HCT116 (cell line): ENCODE measurements around the gene CTXN3. TPM values are rescaled to one million over a fixed set of nuclear protein-coding genes. Genes with fewer than 3 reads are reported as not detected.

ENCODE experiments used
- ATAC-seq: fragments of 200-7000 bp; cut with Tn5 transposase; 2 replicates; pipeline ENCODE4 v1.9.1; 2020; ENCODE audit warnings: mild to moderate bottlenecking, moderate library complexity
- BruUV-seq: library from RNA; stranded (reverse); fragments of 400-500 nt; replicated peaks from 2 replicates; lab custom pipeline; 2021; lab: Mats Ljungman, UMichigan
- CTCF ChIA-PET: fragments of 300-600 bp; sonication (Branson Sonifier 250); formaldehyde crosslinking; loops from one replicate; lab custom pipeline; 2021; ENCODE audit warnings: antibody characterized with exemption; lab: Charles Lee
- POLR2A ChIA-PET: fragments of 300-600, 350-600 bp; sonication (Branson Sonifier 250); formaldehyde crosslinking; loops from one replicate; lab custom pipeline; 2021; ENCODE audit warnings: antibody characterized with exemption; lab: Charles Lee
- RAD21 ChIA-PET, 2 experiments: fragments of 300-600 bp; sonication (Branson Sonifier 250); formaldehyde crosslinking; loops; one replicate each; lab custom pipeline; 2023; ENCODE audit warnings: low total read pairs in 2 of 2; ENCODE audit not compliant: uncharacterized antibody in 2 of 2, unreplicated experiment in 2 of 2, low non-redundant PET in 1 of 2; lab: Charles Lee
- DNase-seq: peaks from one replicate; pipeline ENCODE4 v3.0.0-alpha.2; 2010; ENCODE audit warnings: low read depth, low spot score
- H2AFZ ChIP-seq: fragments of 200-600 bp; shearing (Covaris generic), sonication (generic); 2 replicates; pipeline ENCODE4 v1.6.1; 2017; ENCODE audit warnings: low read depth, mixed run types, mixed read lengths, antibody characterized with exemption, low read length; ENCODE audit not compliant: poor library complexity, severe bottlenecking
- H3K27ac ChIP-seq: 2 replicates; pipeline ENCODE4 v1.5.1; 2012; ENCODE audit warnings: low read depth, low read length
- H3K27me3 ChIP-seq: fragments of 200-600 bp; sonication (generic); 2 replicates; pipeline ENCODE4 v1.6.1; 2016; ENCODE audit warnings: mixed run types, low read length, mixed read lengths; ENCODE audit not compliant: insufficient read depth
- H3K36me3 ChIP-seq, 2 experiments: fragments of 200-500 bp in 1 of 2; fragments of 200-600 bp in 1 of 2; sonication (Bioruptor generic) in 1 of 2; sonication (generic) in 1 of 2; 2 replicates each; pipeline versions ENCODE4 v1.5.1 to v1.6.1; 2014 to 2016; ENCODE audit warnings: low read length in 2 of 2, inconsistent platforms in 1 of 2, mixed read lengths in 1 of 2, mixed run types in 1 of 2; ENCODE audit not compliant: insufficient read depth in 2 of 2, control insufficient read depth in 1 of 2
- H3K4me1 ChIP-seq, 2 experiments: fragments of 200-600 bp in 1 of 2; sonication (generic) in 1 of 2; 2 replicates each; pipeline versions ENCODE4 v1.5.1 to v1.6.1; 2012 to 2017; ENCODE audit warnings: low read length in 2 of 2, inconsistent platforms in 1 of 2, mild to moderate bottlenecking in 1 of 2, mixed read lengths in 1 of 2, mixed run types in 1 of 2, moderate library complexity in 1 of 2; ENCODE audit not compliant: insufficient read depth in 2 of 2, control insufficient read depth in 1 of 2
- H3K4me2 ChIP-seq: fragments of 200-600 bp; sonication (generic); 2 replicates; pipeline ENCODE4 v1.6.1; 2017; ENCODE audit warnings: mixed run types, low read length, mixed read lengths
- H3K4me3 ChIP-seq, 2 experiments: fragments of 200-600 bp in 1 of 2; sonication (generic) in 1 of 2; replicated peaks in 1 of 2; 2 replicates each; pipeline ENCODE4 v1.5.1; 2011 to 2016; ENCODE audit warnings: low read length in 2 of 2, control low read depth in 1 of 2, low read depth in 1 of 2, mild to moderate bottlenecking in 1 of 2, mixed read lengths in 1 of 2, mixed run types in 1 of 2
- H3K79me2 ChIP-seq: fragments of 200-600 bp; sonication (generic); 2 replicates; pipeline ENCODE4 v1.6.1; 2017; ENCODE audit warnings: mild to moderate bottlenecking, mixed run types, low read length, moderate library complexity, mixed read lengths; ENCODE audit not compliant: insufficient read depth
- H3K9ac ChIP-seq: fragments of 200-600 bp; sonication (generic); 2 replicates; pipeline ENCODE4 v1.6.1; 2016; ENCODE audit warnings: low read length, mixed read lengths
- H3K9me2 ChIP-seq: fragments of 200-600 bp; sonication (generic), shearing (Covaris generic); 2 replicates; pipeline ENCODE4 v1.6.1; 2017; ENCODE audit warnings: mixed run types, mild to moderate bottlenecking, moderate library complexity; ENCODE audit not compliant: insufficient read depth
- H3K9me3 ChIP-seq, 2 experiments: fragments of 200-500 bp in 1 of 2; fragments of 200-600 bp in 1 of 2; sonication (Bioruptor generic) in 1 of 2; sonication (generic) in 1 of 2; 2 replicates each; pipeline ENCODE4 v1.6.1; 2014 to 2017; ENCODE audit warnings: low read length in 2 of 2, mixed read lengths in 2 of 2, inconsistent platforms in 1 of 2, low read depth in 1 of 2, mild to moderate bottlenecking in 1 of 2, mixed run types in 1 of 2, moderate library complexity in 1 of 2; ENCODE audit not compliant: control insufficient read depth in 1 of 2, insufficient read depth in 1 of 2
- H4K20me1 ChIP-seq: fragments of 200-600 bp; sonication (generic), shearing (Covaris generic); 2 replicates; pipeline ENCODE4 v1.6.1; 2017; ENCODE audit warnings: mixed run types, mild to moderate bottlenecking, moderate library complexity; ENCODE audit not compliant: insufficient read depth
- CEBPB ChIP-seq: IDR thresholded peaks from 2 replicates; pipeline ENCODE4 v1.6.1; 2012; ENCODE audit warnings: low read depth
- ELF1 ChIP-seq: IDR thresholded peaks from 2 replicates; pipeline ENCODE4 v1.6.1; 2012; ENCODE audit warnings: low read depth, borderline replicate concordance
- EZH2phosphoT487 ChIP-seq: fragments of 200-600 bp; IDR thresholded peaks from 2 replicates; pipeline ENCODE4 v1.6.1; 2018; ENCODE audit warnings: antibody characterized with exemption, borderline replicate concordance
- JUND ChIP-seq: IDR thresholded peaks from 2 replicates; pipeline ENCODE4 v1.6.1; 2012
- POLR2A ChIP-seq: IDR thresholded peaks from 2 replicates; pipeline ENCODE4 v1.7.0; 2011; ENCODE audit warnings: borderline replicate concordance; ENCODE audit not compliant: insufficient read depth, insufficient read length; ENCODE audit errors: extremely low read depth
- SP1 ChIP-seq: IDR thresholded peaks from 2 replicates; pipeline ENCODE4 v1.6.1; 2012; ENCODE audit warnings: low read depth
- YY1 ChIP-seq: IDR thresholded peaks from 2 replicates; pipeline ENCODE4 v1.6.1; 2011; ENCODE audit warnings: low read length, low read depth, moderate library complexity, mild to moderate bottlenecking; ENCODE audit not compliant: insufficient replicate concordance; ENCODE audit errors: extremely low read depth
- ZNF274 ChIP-seq: fragments of 200-500 bp; sonication (Bioruptor generic); IDR thresholded peaks from 2 replicates; pipeline ENCODE4 v1.6.1; 2014; ENCODE audit warnings: mild to moderate bottlenecking, low read depth, low read length, inconsistent platforms
- intact Hi-C: fragments of 100-400 bp; cut with micrococcal nuclease; formaldehyde crosslinking; loops from 2 replicates; pipeline ENCODE4 v1.10.0; 2022
- total RNA-seq: library from RNA; stranded (reverse); gene quantifications from one replicate; pipeline ENCODE4 v1.2.1, GENCODE V29; 2021; ENCODE audit not compliant: unreplicated experiment
- TF ChIP-seq, protein P1 (sequence below): IDR thresholded peaks from 2 replicates; pipeline ENCODE4 v1.6.1; 2011; ENCODE audit warnings: mild to moderate bottlenecking, low read length, moderate library complexity; ENCODE audit not compliant: insufficient replicate concordance; ENCODE audit errors: extremely low read depth
- TF ChIP-seq, protein P2 (sequence below), 3 experiments: fragments of 200-600 bp in 1 of 3; sonication (generic) in 1 of 3; IDR thresholded peaks in 2 of 3; conservative IDR thresholded peaks in 1 of 3; 2 replicates each; pipeline ENCODE4 v1.5.1; 2012 to 2017; ENCODE audit warnings: low read depth in 2 of 3, low read length in 2 of 3, antibody characterized with exemption in 1 of 3, borderline replicate concordance in 1 of 3, control low read depth in 1 of 3, mild to moderate bottlenecking in 1 of 3, mixed read lengths in 1 of 3, mixed run types in 1 of 3, moderate library complexity in 1 of 3; ENCODE audit not compliant: insufficient read depth in 1 of 3
- TF ChIP-seq, protein P3 (sequence below): IDR thresholded peaks from 2 replicates; pipeline ENCODE4 v1.6.1; 2012; ENCODE audit warnings: low read depth

The CTXN3 gene
- total RNA-seq, 1 experiment from 2014 or later = not detected

DNA sequence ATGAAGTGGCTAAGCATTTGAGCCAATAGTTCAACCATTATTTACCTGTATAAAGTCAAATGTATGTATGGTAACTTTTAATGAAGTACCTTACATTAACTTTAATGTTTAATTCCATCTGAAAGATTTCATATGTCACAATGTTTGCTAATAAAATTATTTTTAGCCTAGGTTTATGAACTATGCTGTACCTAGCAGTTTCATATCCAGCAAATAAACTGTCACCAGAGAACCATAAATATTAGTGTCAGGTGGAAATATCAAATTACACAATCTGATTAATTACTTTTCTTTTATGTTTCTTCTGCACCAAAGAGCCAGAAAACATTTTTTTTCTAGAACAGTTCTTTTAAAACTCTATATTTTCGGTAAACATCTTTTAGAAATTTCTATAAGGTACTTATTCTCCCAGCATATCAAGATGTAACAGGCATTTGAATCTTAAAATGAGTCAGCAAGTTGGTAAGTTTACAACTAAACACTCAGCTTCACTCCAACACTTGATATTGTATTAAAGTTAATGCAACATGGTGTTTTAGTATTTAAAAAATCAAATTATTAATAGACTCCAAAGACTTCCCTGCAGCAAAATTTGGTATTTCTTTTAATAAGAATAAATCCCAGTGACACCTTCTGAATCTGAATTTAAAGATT, 45.8 kb downstream of the CTXN3 start:
- no TSS peak for BruUV-seq
- no peak overlapping the region for H3K4me2 ChIP-seq
- no peak overlapping the region for H3K9ac ChIP-seq
- CTCF ChIA-PET = no interaction called here
- no peaks in the 10 kb centered on the region for H3K9me3 ChIP-seq
- H3K9me2 ChIP-seq = no peaks in the 10 kb centered on the region; the same call in 1 of the 2 replicates
- no peaks in the 10 kb centered on the region for H4K20me1 ChIP-seq
- no peak overlapping the region for H3K27ac ChIP-seq
- no peak for DNase-seq
- no peak overlapping the region for H3K4me3 ChIP-seq
- H3K4me1 ChIP-seq = peaks cover 9 to 18% of the 10 kb centered on the region in 2 experiments; a peak in 3 of 4 replicates
- intact Hi-C loops = no loop called here
- POLR2A ChIA-PET = no interaction called here
- no peaks in the 10 kb centered on the region for H3K79me2 ChIP-seq
- RAD21 ChIA-PET = no interaction called here
- no peak overlapping the region for H2AFZ ChIP-seq
- H3K27me3 ChIP-seq = no peaks in the 10 kb centered on the region
- ATAC-seq = no peak
- no peaks in the 10 kb centered on the region for H3K36me3 ChIP-seq
- TF ChIP-seq ZNF274 = no peak
- TF ChIP-seq EZH2phosphoT487 = no peak

DNA sequence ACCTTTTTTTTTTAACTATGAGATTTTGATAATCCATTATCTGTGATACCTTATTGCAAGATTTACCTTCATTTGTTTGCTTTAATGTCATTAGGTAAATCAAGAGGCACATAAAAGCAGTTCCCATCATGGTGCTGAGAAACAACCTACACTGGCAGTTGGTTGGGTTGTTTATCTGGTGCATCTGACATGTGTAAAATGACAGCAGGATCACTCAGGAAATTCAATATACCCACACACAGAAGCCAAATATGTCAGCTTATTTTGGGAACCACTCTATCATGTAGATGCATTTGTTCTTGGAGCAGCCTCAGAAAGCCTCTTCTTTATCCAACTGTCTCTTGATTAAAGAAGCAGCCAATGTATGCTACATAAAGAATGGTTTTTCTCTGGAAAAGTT, 46.5 kb downstream of the CTXN3 start:
- Histone ChIP-seq H3K79me2 (no peaks in the 10 kb centered on the region), H3K36me3 (no peaks in the 10 kb centered on the region), H3K4me3 (no peak overlapping the region), H3K9me3 (no peaks in the 10 kb centered on the region), H3K27me3 (no peaks in the 10 kb centered on the region), H3K4me1 (peaks cover 9 to 18% of the 10 kb centered on the region in 2 experiments; a peak in 3 of 4 replicates), H3K9me2 (no peaks in the 10 kb centered on the region; the same call in 1 of the 2 replicates), H2AFZ (no peak overlapping the region), H3K9ac (no peak overlapping the region), H4K20me1 (no peaks in the 10 kb centered on the region), H3K4me2 (no peak overlapping the region), H3K27ac (no peak overlapping the region)
- ChIA-PET POLR2A (no interaction called here), CTCF (no interaction called here), RAD21 (no interaction called here)
- DNase-seq = no peak
- no peak for ATAC-seq
- no TSS peak for BruUV-seq
- intact Hi-C loops = no loop called here
- TF ChIP-seq ZNF274 (no peak), SP1 (no peak), EZH2phosphoT487 (no peak), JUND (no peak), CEBPB (no peak), ELF1 (no peak), YY1 (no peak), POLR2A (no peak)
- TF ChIP-seq, protein P1, sequence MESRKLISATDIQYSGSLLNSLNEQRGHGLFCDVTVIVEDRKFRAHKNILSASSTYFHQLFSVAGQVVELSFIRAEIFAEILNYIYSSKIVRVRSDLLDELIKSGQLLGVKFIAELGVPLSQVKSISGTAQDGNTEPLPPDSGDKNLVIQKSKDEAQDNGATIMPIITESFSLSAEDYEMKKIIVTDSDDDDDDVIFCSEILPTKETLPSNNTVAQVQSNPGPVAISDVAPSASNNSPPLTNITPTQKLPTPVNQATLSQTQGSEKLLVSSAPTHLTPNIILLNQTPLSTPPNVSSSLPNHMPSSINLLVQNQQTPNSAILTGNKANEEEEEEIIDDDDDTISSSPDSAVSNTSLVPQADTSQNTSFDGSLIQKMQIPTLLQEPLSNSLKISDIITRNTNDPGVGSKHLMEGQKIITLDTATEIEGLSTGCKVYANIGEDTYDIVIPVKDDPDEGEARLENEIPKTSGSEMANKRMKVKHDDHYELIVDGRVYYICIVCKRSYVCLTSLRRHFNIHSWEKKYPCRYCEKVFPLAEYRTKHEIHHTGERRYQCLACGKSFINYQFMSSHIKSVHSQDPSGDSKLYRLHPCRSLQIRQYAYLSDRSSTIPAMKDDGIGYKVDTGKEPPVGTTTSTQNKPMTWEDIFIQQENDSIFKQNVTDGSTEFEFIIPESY = no peak
- TF ChIP-seq, protein P2, sequence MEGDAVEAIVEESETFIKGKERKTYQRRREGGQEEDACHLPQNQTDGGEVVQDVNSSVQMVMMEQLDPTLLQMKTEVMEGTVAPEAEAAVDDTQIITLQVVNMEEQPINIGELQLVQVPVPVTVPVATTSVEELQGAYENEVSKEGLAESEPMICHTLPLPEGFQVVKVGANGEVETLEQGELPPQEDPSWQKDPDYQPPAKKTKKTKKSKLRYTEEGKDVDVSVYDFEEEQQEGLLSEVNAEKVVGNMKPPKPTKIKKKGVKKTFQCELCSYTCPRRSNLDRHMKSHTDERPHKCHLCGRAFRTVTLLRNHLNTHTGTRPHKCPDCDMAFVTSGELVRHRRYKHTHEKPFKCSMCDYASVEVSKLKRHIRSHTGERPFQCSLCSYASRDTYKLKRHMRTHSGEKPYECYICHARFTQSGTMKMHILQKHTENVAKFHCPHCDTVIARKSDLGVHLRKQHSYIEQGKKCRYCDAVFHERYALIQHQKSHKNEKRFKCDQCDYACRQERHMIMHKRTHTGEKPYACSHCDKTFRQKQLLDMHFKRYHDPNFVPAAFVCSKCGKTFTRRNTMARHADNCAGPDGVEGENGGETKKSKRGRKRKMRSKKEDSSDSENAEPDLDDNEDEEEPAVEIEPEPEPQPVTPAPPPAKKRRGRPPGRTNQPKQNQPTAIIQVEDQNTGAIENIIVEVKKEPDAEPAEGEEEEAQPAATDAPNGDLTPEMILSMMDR (IDR thresholded peaks at IDR 0.05 in 2 of 3, conservative IDR thresholded peaks at IDR 0.05 in 1 of 3; ENCODE audit: borderline replicate concordance in 1 of 3, insufficient read depth in 1 of 3, low read depth in 2 of 3, low read length in 2 of 3) = no peak
- TF ChIP-seq, protein P3, sequence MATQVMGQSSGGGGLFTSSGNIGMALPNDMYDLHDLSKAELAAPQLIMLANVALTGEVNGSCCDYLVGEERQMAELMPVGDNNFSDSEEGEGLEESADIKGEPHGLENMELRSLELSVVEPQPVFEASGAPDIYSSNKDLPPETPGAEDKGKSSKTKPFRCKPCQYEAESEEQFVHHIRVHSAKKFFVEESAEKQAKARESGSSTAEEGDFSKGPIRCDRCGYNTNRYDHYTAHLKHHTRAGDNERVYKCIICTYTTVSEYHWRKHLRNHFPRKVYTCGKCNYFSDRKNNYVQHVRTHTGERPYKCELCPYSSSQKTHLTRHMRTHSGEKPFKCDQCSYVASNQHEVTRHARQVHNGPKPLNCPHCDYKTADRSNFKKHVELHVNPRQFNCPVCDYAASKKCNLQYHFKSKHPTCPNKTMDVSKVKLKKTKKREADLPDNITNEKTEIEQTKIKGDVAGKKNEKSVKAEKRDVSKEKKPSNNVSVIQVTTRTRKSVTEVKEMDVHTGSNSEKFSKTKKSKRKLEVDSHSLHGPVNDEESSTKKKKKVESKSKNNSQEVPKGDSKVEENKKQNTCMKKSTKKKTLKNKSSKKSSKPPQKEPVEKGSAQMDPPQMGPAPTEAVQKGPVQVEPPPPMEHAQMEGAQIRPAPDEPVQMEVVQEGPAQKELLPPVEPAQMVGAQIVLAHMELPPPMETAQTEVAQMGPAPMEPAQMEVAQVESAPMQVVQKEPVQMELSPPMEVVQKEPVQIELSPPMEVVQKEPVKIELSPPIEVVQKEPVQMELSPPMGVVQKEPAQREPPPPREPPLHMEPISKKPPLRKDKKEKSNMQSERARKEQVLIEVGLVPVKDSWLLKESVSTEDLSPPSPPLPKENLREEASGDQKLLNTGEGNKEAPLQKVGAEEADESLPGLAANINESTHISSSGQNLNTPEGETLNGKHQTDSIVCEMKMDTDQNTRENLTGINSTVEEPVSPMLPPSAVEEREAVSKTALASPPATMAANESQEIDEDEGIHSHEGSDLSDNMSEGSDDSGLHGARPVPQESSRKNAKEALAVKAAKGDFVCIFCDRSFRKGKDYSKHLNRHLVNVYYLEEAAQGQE = no peak
